ENCODE data around the gene PLA2G4A. TPM values are rescaled to one million over a fixed set of nuclear protein-coding genes. Genes with fewer than 3 reads are reported as not detected.

PLA2G4A gene
- total RNA-seq, 1 experiment from 2014 or later: 2.0 TPM

DNA sequence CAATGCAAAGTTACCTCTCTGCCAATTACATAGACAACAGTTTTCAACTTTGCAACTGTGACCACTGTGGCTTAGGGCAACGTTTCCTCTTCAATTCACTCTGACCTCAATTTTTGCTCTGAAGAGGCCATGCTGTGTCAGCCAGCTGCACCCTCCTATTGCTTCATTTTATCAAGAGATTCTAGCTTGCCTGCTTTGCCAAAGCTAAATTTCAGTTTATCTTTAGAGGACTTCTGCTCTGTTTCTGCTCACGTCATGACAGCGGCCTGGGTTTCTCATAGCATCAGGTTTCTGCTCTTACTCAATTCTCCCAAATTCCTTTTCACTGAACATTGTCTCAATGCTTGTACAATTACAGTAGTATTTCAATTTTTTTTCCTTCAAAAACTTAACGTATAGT, 154.6 kb downstream of the PLA2G4A start:
- POLR2A ChIA-PET: no interaction called here
- Mint-ChIP-seq H3K4me3 (ENCODE audit: unreplicated experiment) (no peak overlapping the region), H3K4me1 (ENCODE audit: low read depth, unreplicated experiment) (no peaks in the 10 kb centered on the region), H3K27me3 (ENCODE audit: insufficient read depth, unreplicated experiment) (no peaks in the 10 kb centered on the region), H3K9me3 (ENCODE audit: unreplicated experiment) (no peaks in the 10 kb centered on the region), H3K27ac (ENCODE audit: unreplicated experiment) (no peak overlapping the region), H3K36me3 (ENCODE audit: insufficient read depth, unreplicated experiment) (no peaks in the 10 kb centered on the region)
- no TSS peak for BruUV-seq (replicated peaks)
- Histone ChIP-seq H3K4me1 (peaks cover 6% of the 10 kb centered on the region; the same call in 1 of the 2 replicates), H3K27me3 (replicated peaks; ENCODE audit: control insufficient read depth, insufficient read depth, low read length) (no peaks in the 10 kb centered on the region), H3K4me3 (ENCODE audit: low read depth, low read length) (no peak overlapping the region), H3K9me3 (no peaks in the 10 kb centered on the region), H3K36me3 (ENCODE audit: control insufficient read depth, insufficient read depth, low read length) (no peaks in the 10 kb centered on the region)
- CTCF ChIA-PET: no interaction called here
- TF ChIP-seq CTCF (IDR thresholded peaks at IDR 0.05; ENCODE audit: insufficient read depth in 1 of 2, low read depth in 1 of 2, low read length in 1 of 2, severe bottlenecking in 1 of 2, unreplicated experiment in 1 of 2): no peak
- intact Hi-C loops (cut with micrococcal nuclease; ENCODE audit: unreplicated experiment): no loop called here
- DNase-seq: no peak

GRCh38 chr1:186984959-186985358, 156.2 kb downstream of the PLA2G4A start:
- no peaks in the 10 kb centered on the region for H3K36me3 Mint-ChIP-seq (ENCODE audit: insufficient read depth, unreplicated experiment)
- CTCF ChIA-PET: interaction anchor here (1.0 kb wide), 1 partner anchor 610 kb away, joined by 3 read pairs; the partner anchor contains the start of gene TPR
- no peaks in the 10 kb centered on the region for H3K36me3 ChIP-seq (ENCODE audit: control insufficient read depth, insufficient read depth, low read length)
- H3K9me3 Mint-ChIP-seq (ENCODE audit: unreplicated experiment): no peaks in the 10 kb centered on the region
- H3K4me3 ChIP-seq (ENCODE audit: low read depth, low read length): no peak overlapping the region
- no peaks in the 10 kb centered on the region for H3K27me3 ChIP-seq (replicated peaks; ENCODE audit: control insufficient read depth, insufficient read depth, low read length)
- POLR2A ChIA-PET: no interaction called here
- no peaks in the 10 kb centered on the region for H3K9me3 ChIP-seq
- no peak overlapping the region for H3K27ac Mint-ChIP-seq (ENCODE audit: unreplicated experiment)
- no peak for DNase-seq
- H3K4me3 Mint-ChIP-seq (ENCODE audit: unreplicated experiment): no peak overlapping the region
- peaks cover 6% of the 10 kb centered on the region; the same call in 1 of the 2 replicates for H3K4me1 ChIP-seq
- no peaks in the 10 kb centered on the region for H3K4me1 Mint-ChIP-seq (ENCODE audit: low read depth, unreplicated experiment)
- TF ChIP-seq CTCF (IDR thresholded peaks at IDR 0.05; ENCODE audit: insufficient read depth in 1 of 2, low read depth in 1 of 2, low read length in 1 of 2, severe bottlenecking in 1 of 2, unreplicated experiment in 1 of 2): no peak
- no TSS peak for BruUV-seq (replicated peaks)
- no peaks in the 10 kb centered on the region for H3K27me3 Mint-ChIP-seq (ENCODE audit: insufficient read depth, unreplicated experiment)
- intact Hi-C loops (cut with micrococcal nuclease; ENCODE audit: unreplicated experiment): loop anchor here (5.0 kb wide), 1 partner anchor 158 kb away; the partner anchor contains the start of gene PLA2G4A

DNA sequence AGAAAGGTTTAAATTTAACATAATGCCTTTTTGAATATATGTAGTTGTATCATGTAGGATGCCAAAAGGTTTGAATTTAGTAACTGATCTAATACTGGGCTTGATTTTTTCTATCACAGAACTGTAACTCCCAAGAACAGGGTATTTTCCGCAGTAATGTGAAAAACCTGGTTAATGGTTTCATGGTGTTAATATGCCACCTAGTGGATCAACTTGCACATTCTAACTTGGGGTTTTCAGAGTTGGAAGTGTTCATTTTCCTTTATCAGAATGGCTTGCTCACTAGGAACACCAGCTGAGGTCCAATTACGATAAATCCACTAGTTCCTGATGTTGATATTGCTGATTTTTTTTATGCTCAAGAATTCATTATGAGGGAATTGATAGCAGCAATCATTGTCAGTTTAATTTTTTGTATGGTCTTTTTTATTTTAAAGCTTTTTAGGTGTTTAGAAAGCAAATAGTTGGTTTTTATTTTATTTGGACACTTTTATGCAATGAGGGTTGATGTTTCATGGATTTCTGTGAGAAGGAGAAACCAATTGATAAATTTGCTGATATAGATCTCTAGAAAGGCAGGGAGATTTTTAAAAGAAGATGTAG, 157.2 kb downstream of the PLA2G4A start:
- TF ChIP-seq CTCF (IDR thresholded peaks at IDR 0.05; ENCODE audit: insufficient read depth in 1 of 2, low read depth in 1 of 2, low read length in 1 of 2, severe bottlenecking in 1 of 2, unreplicated experiment in 1 of 2): peak; percentile 55 to 66
- H3K4me1 ChIP-seq: peaks cover 6% of the 10 kb centered on the region; the same call in 1 of the 2 replicates
- ChIA-PET CTCF (interaction anchor here (0.6 to 1.0 kb wide), 3 partner anchors 69 to 611 kb away, joined by 3 to 4 read pairs (median 3); partner anchors contain the start of genes ODR4 and TPR), POLR2A (no interaction called here)
- no peaks in the 10 kb centered on the region for H3K9me3 ChIP-seq
- no TSS peak for BruUV-seq (replicated peaks)
- H3K27me3 ChIP-seq (replicated peaks; ENCODE audit: control insufficient read depth, insufficient read depth, low read length): no peaks in the 10 kb centered on the region
- Mint-ChIP-seq H3K4me1 (ENCODE audit: low read depth, unreplicated experiment) (no peaks in the 10 kb centered on the region), H3K27me3 (ENCODE audit: insufficient read depth, unreplicated experiment) (no peaks in the 10 kb centered on the region), H3K36me3 (ENCODE audit: insufficient read depth, unreplicated experiment) (no peaks in the 10 kb centered on the region), H3K9me3 (ENCODE audit: unreplicated experiment) (no peaks in the 10 kb centered on the region), H3K27ac (ENCODE audit: unreplicated experiment) (no peak overlapping the region), H3K4me3 (ENCODE audit: unreplicated experiment) (no peak overlapping the region)
- no peaks in the 10 kb centered on the region for H3K36me3 ChIP-seq (ENCODE audit: control insufficient read depth, insufficient read depth, low read length)
- intact Hi-C loops (cut with micrococcal nuclease; ENCODE audit: unreplicated experiment): loop anchor here (1.0 to 5.0 kb wide), 9 partner anchors 69 to 611 kb away; partner anchors contain the start of genes ODR4, PLA2G4A, PTGS2 and TPR
- DNase-seq: peak in 1 of 2 experiments; percentile 53
- H3K4me3 ChIP-seq (ENCODE audit: low read depth, low read length): no peak overlapping the region
